GM19468 (cell line): ENCODE results near the gene PRR7.

Experiments
- ATAC-seq: cut with Tn5 transposase; IDR thresholded peaks from one replicate; pipeline ENCODE4 v1.9.1; 2021; ENCODE audit warnings: mild to moderate bottlenecking, moderate library complexity, moderate number of reproducible peaks; ENCODE audit not compliant: unreplicated experiment; ENCODE audit errors: extremely low read depth

Gene PRR7

DNA sequence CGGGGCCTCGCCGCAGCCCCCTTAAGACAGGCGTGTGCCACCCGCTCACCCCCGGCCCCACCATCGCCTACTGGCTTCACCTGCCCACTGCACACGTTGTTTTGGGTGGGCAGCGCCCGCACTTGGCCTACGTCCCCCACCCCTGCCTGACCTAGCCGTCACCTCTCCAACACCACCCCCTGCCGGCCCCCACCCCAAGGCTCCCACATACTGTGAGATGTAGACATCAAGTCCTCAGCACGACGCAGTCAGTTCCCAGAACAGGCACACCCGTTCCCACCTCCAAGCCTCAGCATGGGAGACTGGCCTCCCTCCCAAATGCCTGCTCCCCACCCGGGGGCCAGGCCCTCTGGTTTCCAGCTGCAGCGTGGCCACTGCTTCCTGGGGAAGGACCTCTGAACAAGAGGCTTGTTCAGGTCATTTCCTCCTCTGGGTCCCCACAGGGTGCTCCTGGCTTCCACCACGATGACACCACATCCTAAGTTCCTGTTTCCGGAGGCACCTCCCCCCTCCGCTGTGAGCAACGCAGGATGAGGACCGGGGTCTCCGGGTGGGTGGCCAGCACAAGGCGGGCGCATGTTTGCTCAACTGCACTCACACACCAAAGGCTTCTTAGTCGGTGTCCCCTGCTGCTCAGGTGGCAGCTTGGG, 15.5 kb downstream of the PRR7 start:
- ATAC-seq, result no peak

DNA sequence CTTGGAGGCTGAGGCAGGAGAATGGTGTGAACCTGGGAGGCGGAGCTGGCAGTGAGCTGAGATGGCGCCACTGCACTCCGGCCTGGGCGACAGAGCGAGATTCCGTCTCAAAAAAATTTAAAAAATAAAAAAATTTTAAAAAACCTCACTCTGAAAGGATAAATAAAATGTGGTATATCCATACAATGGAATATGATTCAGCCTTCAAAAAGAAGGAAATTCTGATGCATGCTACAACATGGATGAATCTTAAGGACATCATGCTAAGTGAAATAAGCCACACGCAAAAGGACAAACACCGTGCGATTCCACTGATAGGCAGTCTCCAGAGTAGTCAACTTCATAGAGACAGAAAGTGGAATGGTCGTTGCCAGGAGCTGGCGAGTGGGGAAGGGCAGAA, 18.4 kb downstream of the PRR7 start:
- no peak for ATAC-seq

DNA sequence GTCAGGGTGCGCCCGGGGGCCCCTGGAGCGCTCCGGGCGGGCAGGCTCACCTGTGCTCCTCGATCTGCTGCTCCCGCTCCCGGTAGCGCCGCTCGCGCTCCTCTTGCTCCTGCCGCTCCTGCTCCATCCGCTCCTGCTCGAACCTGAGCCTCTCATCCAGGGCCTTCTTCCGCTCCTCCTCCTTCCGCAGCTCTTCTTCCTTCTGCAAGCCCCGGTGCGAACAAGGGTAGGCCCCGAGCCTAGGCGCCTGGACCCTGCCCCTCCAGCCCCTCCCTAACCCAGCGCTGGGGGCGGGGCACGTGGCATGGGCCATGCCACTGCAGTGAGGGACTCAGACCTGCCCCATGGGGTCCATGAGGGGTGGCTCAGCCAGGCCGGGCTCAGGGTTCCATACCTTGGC, 20.2 kb downstream of the PRR7 start:
- no peak for ATAC-seq

DNA sequence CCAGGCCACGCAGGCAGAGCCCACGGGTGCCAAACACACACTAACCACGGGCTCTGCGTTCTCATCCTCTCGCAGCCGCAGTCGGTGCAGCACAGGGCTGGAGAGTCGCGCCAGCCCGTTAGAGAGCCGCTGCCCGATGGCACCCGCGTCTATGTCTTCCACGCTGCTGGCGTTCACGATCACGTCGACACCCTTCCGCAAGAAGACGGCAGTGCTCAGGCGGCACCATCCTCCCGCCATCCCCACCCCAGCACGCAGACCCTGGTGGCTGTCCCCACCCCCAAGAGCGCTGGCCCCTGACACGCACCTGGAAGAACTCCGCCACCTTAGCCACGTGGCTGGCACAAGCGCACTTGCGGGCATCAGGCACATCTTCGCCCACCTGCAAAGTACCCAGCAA, 20.8 kb downstream of the PRR7 start:
- no peak for ATAC-seq

DNA sequence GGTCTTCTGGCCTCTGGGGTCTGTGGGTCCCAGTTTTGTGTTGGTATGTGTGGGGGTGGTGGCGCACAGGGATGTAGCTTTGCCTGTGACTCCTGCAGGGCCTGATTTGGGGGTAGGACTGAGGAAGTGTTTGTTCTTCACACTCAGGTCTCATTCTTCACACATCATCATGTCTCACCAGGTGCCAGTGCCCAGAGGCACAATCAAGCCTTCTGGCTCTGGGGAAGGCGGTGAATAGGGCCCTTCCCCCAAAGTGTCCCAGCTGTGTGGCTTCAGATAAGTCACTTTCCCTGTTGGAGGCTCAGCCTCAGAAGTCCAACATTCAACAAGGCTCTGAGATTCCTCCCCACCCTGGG, 21.7 kb downstream of the PRR7 start:
- no peak for ATAC-seq

DNA sequence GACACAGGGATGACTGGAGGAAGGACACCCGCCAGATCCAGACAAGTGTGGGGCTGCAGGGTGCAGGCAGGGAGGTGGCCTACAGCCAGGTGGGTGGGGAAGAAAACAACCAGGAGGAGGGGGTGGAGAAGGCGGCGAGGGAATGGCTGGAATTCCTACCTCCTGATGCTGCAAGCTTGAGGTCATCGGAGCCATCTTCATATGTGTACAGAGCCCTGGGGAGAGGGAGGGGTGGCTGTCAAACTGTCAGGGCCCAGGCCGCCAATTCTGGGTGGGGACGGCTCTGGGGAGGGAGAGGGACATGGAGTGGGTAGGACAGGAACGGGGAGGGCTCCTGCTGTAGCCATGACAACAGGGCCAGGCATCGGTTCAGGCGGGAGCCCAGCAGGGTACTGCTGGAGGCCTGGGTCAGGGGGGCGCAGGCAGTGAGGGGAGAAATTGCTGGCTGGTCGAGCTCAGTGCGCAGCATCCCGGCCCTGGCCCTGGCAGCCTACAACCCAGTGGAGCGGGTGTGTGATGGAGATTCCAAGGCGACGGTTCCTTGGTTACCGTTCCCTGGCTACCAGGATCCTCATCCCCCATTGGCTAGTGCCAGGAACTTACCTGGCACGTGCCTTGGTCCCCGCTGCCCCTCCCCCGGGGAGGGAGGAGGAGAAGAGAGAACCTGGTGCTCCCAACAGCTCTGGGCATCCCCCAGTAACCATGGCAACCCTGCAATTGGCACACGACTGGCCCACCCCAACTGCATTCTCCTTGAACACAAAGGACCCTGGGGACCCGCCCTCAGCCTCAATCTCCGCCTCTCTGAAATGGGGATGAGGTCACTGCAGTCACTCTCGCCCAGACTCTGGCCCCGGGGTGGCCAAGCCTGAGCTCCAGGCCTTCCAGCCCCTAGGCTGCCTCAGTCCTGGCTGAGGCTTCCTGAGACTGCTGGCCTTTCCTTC, 22.3 kb downstream of the PRR7 start:
- ATAC-seq, result no peak

DNA sequence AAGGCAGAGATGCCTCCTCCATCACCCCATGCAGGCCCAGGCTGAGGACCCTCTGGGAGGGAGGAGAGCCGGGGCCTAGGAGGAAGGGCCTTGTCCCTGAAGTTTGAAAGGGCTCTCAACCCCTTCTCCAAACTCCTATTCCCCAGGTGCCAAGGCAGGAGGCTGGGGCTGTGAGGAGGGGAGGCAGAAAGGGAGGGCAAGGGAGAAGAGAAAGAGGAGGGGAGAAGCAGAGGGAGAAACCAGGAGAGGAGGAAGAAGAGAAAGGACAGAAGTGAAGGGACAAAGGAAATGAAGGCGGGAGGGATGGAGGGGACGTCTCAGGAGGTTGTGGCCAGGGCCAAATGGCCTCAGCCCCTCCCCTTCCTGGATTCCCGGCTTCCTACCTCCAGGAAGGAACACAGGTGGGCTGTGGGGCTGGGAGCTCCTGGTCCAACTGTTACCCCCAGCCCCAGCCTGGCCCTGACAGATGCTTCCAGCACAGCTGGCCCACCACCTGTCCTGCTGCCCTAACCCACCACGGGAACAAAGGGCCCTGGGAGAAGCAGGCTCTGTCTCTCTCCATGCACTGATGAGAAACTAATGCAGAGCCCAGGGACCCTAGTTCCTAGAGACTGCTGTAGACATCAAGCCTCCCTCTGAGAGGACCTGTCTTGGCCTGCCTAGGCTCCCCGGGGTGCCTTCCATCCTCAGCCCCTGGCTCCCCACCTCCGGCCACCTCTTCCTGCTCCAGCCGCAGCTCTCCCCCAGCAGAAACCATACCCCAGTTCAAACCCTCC, 23.3 kb downstream of the PRR7 start:
- no peak for ATAC-seq

DNA sequence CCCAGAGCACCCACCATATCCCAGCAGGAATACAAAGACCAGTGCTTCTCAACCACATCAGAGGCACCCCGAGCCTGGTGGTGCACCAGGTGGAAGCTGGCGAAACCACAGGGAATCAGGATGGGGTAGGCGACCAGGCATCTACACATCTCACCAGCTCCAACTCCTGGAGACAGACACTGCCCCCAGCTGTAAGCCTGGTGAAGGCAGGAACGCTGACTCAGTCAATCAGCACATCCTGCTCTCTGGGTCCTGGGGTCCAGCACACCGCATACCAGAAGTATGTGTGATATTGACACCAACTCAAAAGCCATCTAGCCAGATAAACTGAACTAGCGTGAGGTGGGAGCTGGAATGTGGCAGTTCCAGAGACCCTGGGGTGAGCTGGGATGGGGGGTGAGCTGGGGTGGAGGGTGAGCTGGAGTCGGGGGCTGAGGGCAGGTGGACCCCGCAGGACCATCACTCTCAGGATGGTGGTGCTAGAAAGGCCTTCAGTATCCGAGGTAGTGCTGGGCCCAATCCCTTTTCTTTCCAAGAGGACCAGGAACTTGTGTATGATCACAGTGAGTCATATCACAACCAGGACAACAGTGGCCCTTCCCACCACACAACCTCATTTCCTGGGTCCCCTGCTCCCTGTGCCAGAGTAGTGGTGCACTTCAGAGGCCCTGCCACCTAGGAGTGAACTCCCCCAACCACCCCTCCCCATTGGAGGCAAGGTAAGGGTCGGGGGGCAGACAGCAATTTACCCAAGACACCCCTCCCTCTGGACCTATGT, 24.3 kb downstream of the PRR7 start:
- ATAC-seq, result no peak

DNA sequence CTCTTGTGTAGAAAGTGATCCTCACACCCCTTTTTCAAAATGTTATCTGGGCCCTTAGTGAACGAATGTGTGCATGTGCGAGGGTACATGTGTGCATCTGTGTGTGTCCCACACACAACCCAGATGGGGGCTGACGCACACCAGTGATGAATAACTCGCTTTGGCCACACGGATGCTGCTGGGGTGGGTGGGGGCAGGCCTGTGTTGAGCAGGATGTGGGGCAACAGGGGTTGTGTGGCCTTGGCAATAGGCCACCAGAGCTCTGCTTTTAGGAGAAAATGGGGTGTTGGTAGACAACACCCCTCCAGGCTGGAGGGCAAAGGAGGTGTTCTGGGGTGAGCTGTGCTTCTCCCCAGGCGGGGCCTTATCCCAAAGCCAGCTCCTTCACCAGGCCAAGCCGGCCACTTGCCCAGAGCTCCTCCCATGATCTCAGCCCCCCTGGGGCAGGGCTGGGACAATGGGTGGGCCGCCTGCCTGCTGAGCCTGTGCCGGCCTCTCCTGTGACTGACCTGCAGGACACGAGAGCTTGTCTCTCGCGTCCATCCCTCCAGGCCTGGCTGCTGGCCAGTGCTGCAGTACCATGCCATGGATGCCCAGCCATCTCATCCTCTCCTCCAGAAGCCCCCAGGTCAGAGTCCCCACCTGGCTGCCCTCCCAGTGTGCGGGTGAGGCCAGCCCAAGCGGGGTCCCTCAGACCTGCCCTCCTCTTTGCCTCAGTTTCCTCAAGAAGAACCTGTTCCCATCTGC, 25.2 kb downstream of the PRR7 start:
- ATAC-seq, result no peak

DNA sequence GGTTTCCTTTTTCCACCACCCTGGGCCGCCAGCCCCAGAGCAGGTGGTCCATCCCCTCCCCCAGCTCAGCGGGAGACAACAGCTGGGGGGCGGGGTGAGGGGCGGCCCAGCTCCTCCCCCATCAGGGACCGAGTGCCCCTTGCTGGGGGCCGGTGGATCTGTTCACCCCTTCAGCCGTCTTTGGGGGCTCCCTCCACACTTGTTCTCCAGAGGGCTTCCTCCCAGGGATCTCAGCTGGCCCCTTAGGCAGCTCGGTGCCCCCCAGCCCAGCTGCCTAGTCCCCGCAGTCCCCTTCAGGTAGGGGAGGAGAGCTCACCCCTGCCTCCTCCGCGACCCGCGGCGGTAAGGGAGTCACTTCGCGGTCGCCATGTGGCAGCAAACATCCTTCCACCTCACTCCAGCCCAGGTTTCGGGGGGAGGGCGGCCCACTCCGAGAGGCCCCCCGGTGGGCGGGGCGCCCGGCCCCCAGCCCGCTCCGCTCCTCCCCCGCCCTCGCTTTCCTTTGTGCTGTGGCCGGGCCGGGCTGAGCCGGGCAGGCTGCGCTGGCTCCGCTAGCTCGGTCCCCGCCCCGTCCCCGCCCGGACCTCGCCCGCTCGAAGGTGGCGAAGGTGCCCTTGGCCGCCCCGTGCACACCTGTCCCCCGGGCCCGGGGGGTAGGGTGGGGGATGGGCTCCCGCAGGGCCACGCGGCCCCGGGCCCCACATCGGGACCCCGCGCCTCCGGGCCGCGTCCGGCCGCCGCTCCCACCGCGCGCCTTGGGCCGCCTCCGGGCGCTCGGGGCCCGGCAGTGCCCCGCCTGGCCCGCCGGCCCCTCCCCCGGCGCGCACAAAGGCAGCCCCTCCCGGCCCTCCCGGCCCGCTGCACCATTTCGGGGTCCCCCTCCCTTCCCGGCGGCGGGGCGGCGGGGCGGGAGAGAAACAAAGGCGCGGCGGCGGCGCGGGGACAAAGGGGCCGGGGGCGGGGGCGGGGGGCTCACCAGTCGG, 26.1 kb downstream of the PRR7 start:
- no peak for ATAC-seq

DNA sequence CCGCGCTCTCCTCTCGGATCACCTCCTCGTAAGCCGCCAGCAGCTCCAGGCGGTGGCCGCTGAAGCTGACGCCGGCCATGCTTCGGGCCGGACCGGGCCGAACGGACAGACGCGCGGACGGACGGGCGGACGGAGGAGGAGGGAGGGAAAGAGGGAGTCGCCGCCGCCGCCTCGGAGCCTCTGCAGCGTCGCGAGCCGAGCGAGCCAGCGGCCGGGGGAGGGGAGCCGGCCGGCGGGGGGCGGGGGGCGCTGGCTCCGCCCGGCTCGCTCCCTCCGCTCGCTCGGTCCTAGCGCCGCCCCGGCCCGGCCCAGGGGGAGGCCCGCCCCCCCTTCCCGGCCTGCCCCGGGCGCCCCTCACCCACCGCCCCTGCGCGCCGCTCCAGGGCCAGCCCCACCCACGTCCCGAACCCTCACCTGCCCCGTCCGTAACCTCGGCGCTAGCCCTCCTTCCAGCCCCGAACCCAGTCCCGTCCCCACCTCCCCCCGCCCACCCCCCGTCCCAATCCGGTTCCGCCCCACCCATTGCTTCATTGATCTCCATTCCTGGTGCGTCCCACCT, 26.9 kb downstream of the PRR7 start, which contains the start of gene DBN1:
Gene DBN1, minus strand, starts transcription at position 192 of the 559 bp plus-strand sequence. Its CDS starts 113 bp downstream, at position 79.
- no peak for ATAC-seq

DNA sequence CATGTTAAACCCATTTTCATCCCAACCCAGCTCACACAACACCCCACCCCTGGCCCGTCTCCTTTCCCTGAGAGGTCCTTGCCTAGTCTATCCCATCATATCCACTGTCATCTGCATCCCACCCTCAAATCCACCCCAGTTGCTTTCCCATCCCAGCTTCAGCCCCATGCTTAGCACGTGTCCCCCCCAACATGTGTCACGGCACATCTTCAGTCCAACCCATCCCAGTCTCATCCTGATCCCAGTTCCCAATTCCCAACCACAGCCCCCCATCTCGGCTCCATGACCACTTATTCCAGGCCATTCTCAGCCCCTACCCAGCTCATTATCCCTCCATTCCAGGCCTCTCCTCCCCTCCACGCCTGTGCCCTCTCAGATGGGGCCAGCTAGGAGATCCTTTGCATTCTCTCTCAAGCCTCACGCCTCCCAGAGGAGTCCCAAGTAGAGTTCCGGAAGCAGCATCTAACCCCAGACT, 27.4 kb downstream of the PRR7 start:
- ATAC-seq, result no peak

DNA sequence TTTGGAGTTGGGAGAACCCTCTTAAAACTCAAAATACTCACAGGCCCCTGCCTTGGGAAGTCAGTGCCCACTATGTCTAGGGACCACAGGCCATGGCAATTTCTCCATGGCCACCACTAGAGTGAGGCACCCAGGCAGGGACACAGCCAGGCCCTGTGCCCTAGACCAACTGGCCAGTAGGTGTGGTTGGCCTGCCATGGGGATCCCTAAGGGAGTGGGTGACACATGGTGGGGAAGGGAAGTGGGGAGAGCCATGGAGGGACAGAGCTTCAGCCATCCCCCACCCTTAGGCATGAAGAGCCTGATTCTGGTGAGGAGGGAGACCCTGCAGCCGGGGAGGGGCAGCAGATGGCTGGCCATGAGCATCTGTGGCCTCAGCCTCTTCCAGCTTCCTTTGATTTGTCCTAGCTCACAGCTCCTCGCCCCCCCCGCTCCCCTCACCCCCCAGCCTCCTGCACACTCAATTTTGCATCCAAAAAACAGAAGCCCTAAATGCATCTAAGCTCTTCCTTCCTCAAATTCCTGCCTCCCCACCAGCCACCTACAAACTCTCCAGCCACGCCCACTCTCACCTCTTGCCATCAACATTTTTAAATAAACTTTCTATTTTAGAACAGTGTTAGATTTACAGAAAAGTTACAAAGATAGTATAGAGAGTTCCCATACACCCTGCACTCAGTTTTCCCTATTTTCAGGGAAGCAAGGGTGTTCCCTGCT, 28.4 kb downstream of the PRR7 start:
- no peak for ATAC-seq

DNA sequence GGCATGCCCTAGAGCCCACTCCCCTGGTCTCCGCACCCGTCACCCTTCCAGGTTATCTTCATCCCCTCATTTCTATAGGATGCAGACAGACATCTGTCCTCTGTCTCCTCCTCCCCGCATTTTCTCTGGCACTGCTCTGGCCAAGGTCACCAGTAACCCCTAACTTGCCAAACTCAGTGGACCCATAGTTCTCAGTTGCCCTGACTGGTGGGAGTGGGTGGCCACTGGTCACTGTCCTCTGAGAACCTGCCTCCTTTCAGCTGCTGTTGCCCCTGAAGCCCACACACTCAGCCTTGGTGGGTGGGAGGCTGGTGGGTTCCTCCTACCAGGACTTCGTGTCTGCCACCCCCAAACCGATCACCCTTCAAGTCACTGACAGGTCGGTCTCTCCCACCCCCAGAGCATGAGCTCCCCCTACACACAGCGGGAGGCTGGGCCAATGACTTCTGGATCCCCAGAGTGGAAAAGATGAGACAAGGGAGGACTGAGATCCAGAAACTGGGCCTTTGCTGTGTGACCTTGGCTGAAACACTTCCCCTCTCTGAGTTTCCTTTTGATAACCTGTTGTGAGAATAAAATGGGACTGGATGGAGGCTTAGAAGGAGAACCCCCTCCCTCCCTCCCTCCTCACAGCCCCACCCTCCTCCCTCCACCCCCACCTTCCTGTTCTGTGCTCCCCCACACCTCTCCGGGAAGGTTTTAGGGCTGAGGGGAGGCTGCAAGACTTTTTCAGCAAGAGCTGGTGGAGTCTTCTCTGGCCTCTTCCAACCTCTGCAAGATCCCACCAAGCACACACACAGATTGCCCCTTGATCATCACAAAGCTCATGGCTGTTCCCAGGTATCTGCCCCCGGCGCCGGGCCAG, 29.2 kb downstream of the PRR7 start:
- no peak for ATAC-seq

DNA sequence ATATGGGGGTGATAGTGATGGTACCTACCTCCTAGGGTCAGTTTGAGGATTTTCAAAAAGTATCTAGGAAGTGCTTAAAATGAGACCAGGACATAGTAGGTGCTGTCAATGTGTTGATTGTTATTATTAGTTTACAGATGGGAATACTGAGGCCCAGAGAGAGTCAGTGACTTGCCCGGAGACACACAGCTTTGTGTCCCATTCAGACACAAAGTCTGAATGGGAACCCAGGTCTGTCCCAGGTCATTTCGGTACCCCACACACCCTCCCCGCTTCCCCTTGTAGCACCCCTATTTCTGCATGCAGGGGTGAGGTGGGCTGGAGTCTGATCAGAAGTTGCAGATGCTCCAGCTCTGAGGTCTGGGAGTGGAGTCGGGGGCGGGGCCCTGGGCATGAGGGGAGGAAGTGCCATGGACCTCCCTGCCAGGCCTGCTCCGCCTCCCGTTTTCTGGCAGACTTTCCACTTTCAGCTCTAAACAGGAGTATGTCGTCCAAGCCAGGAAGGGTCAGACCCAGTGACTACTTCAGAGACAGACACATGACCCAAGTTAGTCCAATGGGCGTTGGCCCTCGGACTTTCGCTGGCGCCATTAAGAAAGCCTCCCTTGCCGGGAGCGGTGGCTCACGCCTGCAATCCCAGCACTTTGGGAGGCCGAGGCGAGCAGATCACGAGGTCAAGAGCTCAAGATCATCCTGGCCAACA, 30.1 kb downstream of the PRR7 start:
- no peak for ATAC-seq
